Neuronal stem cell (in vitro differentiated cells): ENCODE results near the gene ABHD14A.

Experiments
- DNase-seq: peaks from one replicate; pipeline ENCODE4 v3.0.0-alpha.2; 2013; ENCODE audit warnings: low spot score
- H2AFZ ChIP-seq: one replicate; pipeline ENCODE4 v1.6.1; 2013; ENCODE audit warnings: mild to moderate bottlenecking, low read length, inconsistent platforms
- H2AK5ac ChIP-seq: 2 replicates; pipeline ENCODE4 v1.6.1; 2013; ENCODE audit warnings: low read depth, mild to moderate bottlenecking, inconsistent platforms, low read length, moderate library complexity, mixed read lengths
- H2BK120ac ChIP-seq: 2 replicates; pipeline ENCODE4 v1.6.1; 2013; ENCODE audit warnings: low read depth, mild to moderate bottlenecking, inconsistent platforms, low read length, moderate library complexity, mixed read lengths
- H2BK12ac ChIP-seq: one replicate; pipeline ENCODE4 v1.6.1; 2013; ENCODE audit warnings: low read length, inconsistent platforms
- H2BK15ac ChIP-seq: 2 replicates; pipeline ENCODE4 v1.6.1; 2013; ENCODE audit warnings: mild to moderate bottlenecking, low read length, inconsistent platforms, mixed read lengths
- H2BK5ac ChIP-seq: one replicate; pipeline ENCODE4 v1.6.1; 2013; ENCODE audit warnings: inconsistent platforms, mild to moderate bottlenecking, low read length, moderate library complexity
- H3K14ac ChIP-seq: one replicate; pipeline ENCODE4 v1.6.1; 2013; ENCODE audit warnings: low read length, inconsistent platforms
- H3K18ac ChIP-seq: 2 replicates; pipeline ENCODE4 v1.6.1; 2013; ENCODE audit warnings: low read length, inconsistent platforms
- H3K23ac ChIP-seq: 2 replicates; pipeline ENCODE4 v1.6.1; 2013; ENCODE audit warnings: low read depth, mild to moderate bottlenecking, mixed read lengths, low read length, inconsistent platforms; ENCODE audit not compliant: poor library complexity
- H3K27ac ChIP-seq: replicated peaks from 3 replicates; pipeline ENCODE4 v1.5.1; 2013; ENCODE audit warnings: low read length, inconsistent platforms
- H3K27me3 ChIP-seq, 3 experiments: 2 replicates each; pipeline ENCODE4 v1.6.1; 2013; ENCODE audit warnings: low read length in 3 of 3, mild to moderate bottlenecking in 2 of 3, inconsistent platforms in 1 of 3, low read depth in 1 of 3, mixed read lengths in 1 of 3, moderate library complexity in 1 of 3; ENCODE audit not compliant: control insufficient read depth in 3 of 3, insufficient read depth in 3 of 3
- H3K36me3 ChIP-seq, 2 donors: replicated peaks in 1 of 2; 2 replicates each; pipeline ENCODE4 v1.6.1; 2013; ENCODE audit warnings: low read length in 2 of 2; ENCODE audit not compliant: control insufficient read depth in 2 of 2, insufficient read depth in 2 of 2
- H3K4ac ChIP-seq: 2 replicates; pipeline ENCODE4 v1.6.1; 2013; ENCODE audit warnings: inconsistent platforms, mild to moderate bottlenecking, low read length, moderate library complexity
- H3K4me1 ChIP-seq, 2 donors: 1 replicate in 1 of 2; 2 replicates in 1 of 2; pipeline ENCODE4 v1.6.1; 2013; ENCODE audit warnings: low read length in 2 of 2, low read depth in 1 of 2; ENCODE audit not compliant: control insufficient read depth in 2 of 2, insufficient read depth in 1 of 2
- H3K4me2 ChIP-seq: one replicate; pipeline ENCODE4 v1.6.1; 2013; ENCODE audit warnings: mild to moderate bottlenecking, low read length, inconsistent platforms; ENCODE audit not compliant: insufficient read depth, poor library complexity, severe bottlenecking
- H3K4me3 ChIP-seq, 2 donors: 2 replicates each; pipeline ENCODE4 v1.5.1; 2013; ENCODE audit warnings: low read length in 2 of 2, mild to moderate bottlenecking in 2 of 2, inconsistent platforms in 1 of 2, moderate library complexity in 1 of 2
- H3K79me1 ChIP-seq: one replicate; pipeline ENCODE4 v1.6.1; 2013; ENCODE audit warnings: low read depth, mild to moderate bottlenecking, inconsistent platforms, low read length, moderate library complexity
- H3K9ac ChIP-seq: one replicate; pipeline ENCODE4 v1.6.1; 2013; ENCODE audit warnings: mild to moderate bottlenecking, low read depth, low read length, inconsistent platforms; ENCODE audit not compliant: poor library complexity
- H3K9me3 ChIP-seq, 2 donors: replicated peaks in 1 of 2; 2 replicates each; pipeline versions ENCODE3 to v1.6.1; 2013; ENCODE audit warnings: low read length in 2 of 2, mild to moderate bottlenecking in 2 of 2, inconsistent platforms in 1 of 2, low read depth in 1 of 2, mixed read lengths in 1 of 2, moderate library complexity in 1 of 2; ENCODE audit not compliant: control insufficient read depth in 2 of 2, insufficient read depth in 1 of 2
- H4K8ac ChIP-seq: one replicate; pipeline ENCODE4 v1.6.1; 2013; ENCODE audit warnings: low read depth, mild to moderate bottlenecking, inconsistent platforms, low read length, moderate library complexity
- H4K91ac ChIP-seq: one replicate; pipeline ENCODE4 v1.6.1; 2013; ENCODE audit warnings: low read length, low read depth, mild to moderate bottlenecking, inconsistent platforms; ENCODE audit not compliant: poor library complexity
- WGBS, 2 donors: extraction: QIAGEN DNeasy Blood & Tissue Kit; methylation state at CpG; one replicate each; pipeline ENCODE4 v1.1.7; 2013; ENCODE audit warnings: missing lambda C conversion rate in 2 of 2, mixed read lengths in 1 of 2; ENCODE audit not compliant: insufficient read length in 2 of 2, insufficient replicate concordance in 1 of 2; ENCODE audit errors: extremely low coverage in 2 of 2; 5-methylcytosine and 5-hydroxymethylcytosine counted together

Gene ABHD14A

GRCh38 chr3:51980253-51980652 is 5.4 kb downstream of the ABHD14A start:
- no peak overlapping the region for H3K9ac ChIP-seq
- H3K23ac ChIP-seq: peak overlapping the region; percentile 27
- no peak overlapping the region for H2BK12ac ChIP-seq
- no peak overlapping the region for H3K27ac ChIP-seq
- no peak overlapping the region for H3K4me3 ChIP-seq
- peaks cover 18 to 20% of the 10 kb centered on the region in 2 donors for H3K4me1 ChIP-seq
- H3K36me3 ChIP-seq: peaks cover 0 to 9% of the 10 kb centered on the region in 2 donors
- H3K27me3 ChIP-seq: peaks cover 0 to 2% (median 0%) of the 10 kb centered on the region in 3 experiments
- no peak overlapping the region for H2BK120ac ChIP-seq
- no peaks in the 10 kb centered on the region for H3K79me1 ChIP-seq
- peak overlapping the region; percentile 50 for H3K18ac ChIP-seq
- no CpG with 5 or more reads among the region's 10 CpGs for WGBS, 2 donors
- H2AFZ ChIP-seq: no peak overlapping the region
- no peaks in the 10 kb centered on the region for H3K9me3 ChIP-seq
- no peak overlapping the region for H2BK15ac ChIP-seq
- H4K8ac ChIP-seq: no peak overlapping the region
- H3K4me2 ChIP-seq: no peak overlapping the region
- H2BK5ac ChIP-seq: no peak overlapping the region
- no peak overlapping the region for H3K4ac ChIP-seq
- no peak overlapping the region for H2AK5ac ChIP-seq
- H4K91ac ChIP-seq: no peak overlapping the region
- no peak for DNase-seq
- no peak overlapping the region for H3K14ac ChIP-seq

DNA sequence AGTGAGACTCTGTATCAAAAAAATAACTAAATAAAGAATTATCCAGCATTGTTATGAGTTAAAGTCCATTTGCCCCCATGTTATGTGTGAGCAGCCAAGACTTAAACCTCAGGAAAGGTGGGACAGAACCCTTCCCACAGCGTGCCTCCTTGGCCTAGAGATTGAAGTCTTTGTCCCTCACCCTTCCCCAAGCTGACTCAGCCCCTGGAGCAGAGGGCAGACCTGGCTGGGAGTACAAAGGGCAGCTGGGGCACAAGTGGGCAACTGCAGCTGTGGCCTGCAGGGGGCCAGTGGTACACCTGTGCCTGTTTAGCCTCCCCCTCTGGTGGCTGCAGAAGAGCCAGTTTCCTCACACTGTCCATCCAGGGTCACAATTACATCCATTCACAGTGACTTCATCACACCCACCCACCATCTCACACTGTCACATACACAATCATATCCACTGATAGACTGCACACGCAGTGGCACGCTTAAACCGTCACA is 7.5 kb downstream of the ABHD14A start:
- H3K4me3 ChIP-seq: peak overlapping the region; percentile 51 to 54
- H4K8ac ChIP-seq: no peak overlapping the region
- H3K4me2 ChIP-seq: peak overlapping the region; percentile 87
- no peaks in the 10 kb centered on the region for H3K9me3 ChIP-seq
- peaks cover 3 to 9% of the 10 kb centered on the region in 2 donors for H3K36me3 ChIP-seq
- H3K9ac ChIP-seq: peak overlapping the region; percentile 94
- WGBS, 2 donors: no CpG with 5 or more reads among the region's 4 CpGs
- H2AFZ ChIP-seq: peak overlapping the region; percentile 96
- peak overlapping the region; percentile 89 for H3K18ac ChIP-seq
- H3K27me3 ChIP-seq: no peaks in the 10 kb centered on the region
- no peak for DNase-seq
- no peak overlapping the region for H3K4ac ChIP-seq
- H2AK5ac ChIP-seq: peak overlapping the region; percentile 16
- peak overlapping the region; percentile 19 for H2BK15ac ChIP-seq
- H4K91ac ChIP-seq: peak overlapping the region; percentile 69
- H3K79me1 ChIP-seq: peaks cover 3% of the 10 kb centered on the region
- H3K14ac ChIP-seq: peak overlapping the region; percentile 49
- H3K27ac ChIP-seq: peak overlapping the region; percentile 90
- H2BK12ac ChIP-seq: peak overlapping the region; percentile 8
- peaks cover 11 to 13% of the 10 kb centered on the region in 2 donors for H3K4me1 ChIP-seq
- peak overlapping the region; percentile 21 for H2BK120ac ChIP-seq
- peak overlapping the region; percentile 97 for H3K23ac ChIP-seq
- H2BK5ac ChIP-seq: no peak overlapping the region

- Histone ChIP-seq H3K9ac (peak within 1 kb of the TSS; percentile 94), H3K4me2 (peak within 1 kb of the TSS; percentile 87), H3K27me3 (no peaks in the 10 kb centered on the region), H3K9me3 (no peaks in the 10 kb centered on the region), H2AK5ac (peak within 1 kb of the TSS; percentile 99), H4K91ac (peak within 1 kb of the TSS; percentile 69), H3K27ac (peak within 1 kb of the TSS; percentile 90), H3K36me3 (peaks cover 3 to 9% of the 10 kb centered on the region in 2 donors), H2BK120ac (peak within 1 kb of the TSS; percentile 21), H3K4ac (peak within 1 kb of the TSS; percentile 84), H4K8ac (no peak within 1 kb of the TSS), H3K4me1 (peaks cover 11 to 13% of the 10 kb centered on the region in 2 donors), H3K18ac (peak within 1 kb of the TSS; percentile 89), H3K79me1 (peaks cover 3% of the 10 kb centered on the region), H3K4me3 (peak within 1 kb of the TSS; percentile 51 to 54), H2BK15ac (peak within 1 kb of the TSS; percentile 91), H3K23ac (peak within 1 kb of the TSS; percentile 97), H2BK5ac (peak within 1 kb of the TSS; percentile 55), H2BK12ac (peak within 1 kb of the TSS; percentile 8), H3K14ac (peak within 1 kb of the TSS; percentile 49), H2AFZ (peak within 1 kb of the TSS; percentile 96)
- DNase-seq: peak; percentile 87
- WGBS, 2 donors: no CpG with 5 or more reads among the region's 68 CpGs
Observed at GRCh38 chr3:51982838-51983577, 8.1 kb downstream of the ABHD14A start, which contains the start of gene ACY1. ACY1 (plus strand) TSS chr3:51983535; CDS start chr3:51984065, 530 bp downstream.

DNA sequence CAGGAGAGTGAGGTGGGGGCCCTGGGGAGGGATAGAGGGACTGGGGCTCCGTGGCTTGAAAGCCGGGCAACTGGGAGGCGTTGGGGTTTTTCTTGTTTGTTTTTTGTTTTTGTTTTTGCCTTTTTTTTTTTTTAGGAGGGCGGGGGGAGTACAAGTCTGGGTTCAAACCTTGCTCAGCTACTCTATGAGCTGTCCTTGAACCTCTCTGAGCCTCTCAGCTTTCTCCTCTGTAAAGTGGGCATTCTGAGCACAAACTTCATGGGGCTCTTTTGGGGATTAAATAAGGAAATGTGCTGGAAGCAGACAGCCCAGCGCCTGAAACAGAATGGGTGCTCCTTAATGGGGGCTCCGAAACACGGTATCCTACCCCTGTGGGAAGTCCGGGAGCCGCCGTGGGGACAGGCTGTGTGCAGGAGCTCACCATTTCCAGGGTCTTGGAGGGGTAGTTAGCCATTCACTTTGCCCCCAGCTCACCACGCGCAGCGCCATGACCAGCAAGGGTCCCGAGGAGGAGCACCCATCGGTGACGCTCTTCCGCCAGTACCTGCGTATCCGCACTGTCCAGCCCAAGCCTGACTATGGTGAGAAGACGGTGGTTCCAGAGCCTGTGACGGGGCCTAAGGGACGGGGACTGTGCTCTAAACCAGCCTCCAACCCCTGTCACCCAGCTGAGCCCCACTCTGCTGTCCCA is 8.9 kb downstream of the ABHD14A start:
- no peak overlapping the region for H4K91ac ChIP-seq
- H2BK12ac ChIP-seq: no peak overlapping the region
- H2BK15ac ChIP-seq: peak overlapping the region; percentile 91
- peak overlapping the region; percentile 51 to 54 for H3K4me3 ChIP-seq
- peak overlapping the region; percentile 55 for H2BK5ac ChIP-seq
- H2AFZ ChIP-seq: peak overlapping the region; percentile 96
- peak overlapping the region; percentile 89 for H3K18ac ChIP-seq
- H3K23ac ChIP-seq: peak overlapping the region; percentile 97
- H3K79me1 ChIP-seq: peaks cover 5% of the 10 kb centered on the region
- peak overlapping the region; percentile 80 for H3K9ac ChIP-seq
- peak overlapping the region; percentile 90 for H3K27ac ChIP-seq
- H3K9me3 ChIP-seq: no peaks in the 10 kb centered on the region
- H3K36me3 ChIP-seq: peaks cover 3 to 9% of the 10 kb centered on the region in 2 donors
- peak overlapping the region; percentile 87 for H3K4me2 ChIP-seq
- H3K27me3 ChIP-seq: no peaks in the 10 kb centered on the region
- peak overlapping the region; percentile 84 for H3K4ac ChIP-seq
- WGBS, 2 donors: no CpG with 5 or more reads among the region's 22 CpGs
- no peak overlapping the region for H3K14ac ChIP-seq
- no peak for DNase-seq
- H2BK120ac ChIP-seq: no peak overlapping the region
- peaks cover 13 to 16% of the 10 kb centered on the region in 2 donors for H3K4me1 ChIP-seq
- peak overlapping the region; percentile 99 for H2AK5ac ChIP-seq
- H4K8ac ChIP-seq: no peak overlapping the region
